GM20000 (cell line): ENCODE results near the gene MPHOSPH9.

Source experiments
- DNase-seq: peaks from one replicate; pipeline ENCODE4 v3.0.0; 2012; ENCODE audit warnings: low spot score
- CTCF ChIP-seq: IDR thresholded peaks from 2 replicates; pipeline ENCODE4 v1.5.1; 2012; ENCODE audit warnings: mild to moderate bottlenecking, control low read depth; ENCODE audit errors: extremely low read depth, missing control alignments

The MPHOSPH9 gene

GRCh38 chr12:123150275-123150743 is 82.6 kb downstream of the MPHOSPH9 start:
- no peak for TF ChIP-seq CTCF
- peak; percentile 25 for DNase-seq

GRCh38 chr12:123149501-123150274 is 83.3 kb downstream of the MPHOSPH9 start:
- DNase-seq = peak; percentile 28

DNA sequence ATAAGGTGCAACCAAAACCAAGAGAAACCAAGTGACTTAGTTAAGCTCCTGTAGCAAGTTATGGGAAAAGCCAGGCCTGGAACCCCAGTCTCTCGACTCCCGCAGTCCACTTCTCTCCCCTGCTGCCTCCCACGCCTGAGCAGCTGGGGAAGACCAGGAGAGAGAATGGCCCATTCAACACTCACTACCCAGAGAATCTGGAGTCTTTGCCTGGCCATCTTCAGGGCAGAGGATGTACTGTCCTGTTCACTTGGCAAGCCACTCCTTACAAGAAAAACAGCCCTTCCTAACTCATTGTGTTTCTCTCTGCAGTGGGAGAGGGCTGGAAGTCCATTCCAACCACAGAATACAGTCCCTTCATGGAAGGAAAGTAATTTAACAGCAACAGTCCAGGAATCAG is 83.9 kb downstream of the MPHOSPH9 start:
- TF ChIP-seq CTCF = no peak
- DNase-seq = no peak

More at GRCh38 chr12:123149501-123150274, 83.3 kb downstream of the MPHOSPH9 start:
- TF ChIP-seq CTCF = no peak

DNA sequence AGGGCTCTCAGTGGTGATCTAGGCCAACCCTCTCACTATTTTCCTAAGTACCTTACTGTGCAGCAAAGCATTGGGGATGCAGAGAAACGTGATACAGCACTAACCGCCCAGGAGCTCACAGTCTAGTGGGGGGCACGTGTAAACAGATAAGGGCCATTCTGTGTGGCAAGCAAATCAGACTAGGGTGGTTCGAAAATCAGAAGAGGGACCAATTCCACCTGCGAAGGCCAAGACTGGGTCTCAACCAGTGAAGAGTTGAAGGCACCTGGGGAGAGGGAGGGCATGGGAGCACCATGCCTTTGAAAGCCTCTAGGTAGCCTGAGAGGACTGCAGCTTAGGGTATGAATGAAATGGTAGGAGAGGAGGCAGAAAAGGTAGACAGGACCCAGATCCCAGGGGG is 84.3 kb downstream of the MPHOSPH9 start:
- no peak for DNase-seq
- no peak for TF ChIP-seq CTCF

GRCh38 chr12:123148223-123148622 is 84.7 kb downstream of the MPHOSPH9 start:
- DNase-seq = no peak

DNA sequence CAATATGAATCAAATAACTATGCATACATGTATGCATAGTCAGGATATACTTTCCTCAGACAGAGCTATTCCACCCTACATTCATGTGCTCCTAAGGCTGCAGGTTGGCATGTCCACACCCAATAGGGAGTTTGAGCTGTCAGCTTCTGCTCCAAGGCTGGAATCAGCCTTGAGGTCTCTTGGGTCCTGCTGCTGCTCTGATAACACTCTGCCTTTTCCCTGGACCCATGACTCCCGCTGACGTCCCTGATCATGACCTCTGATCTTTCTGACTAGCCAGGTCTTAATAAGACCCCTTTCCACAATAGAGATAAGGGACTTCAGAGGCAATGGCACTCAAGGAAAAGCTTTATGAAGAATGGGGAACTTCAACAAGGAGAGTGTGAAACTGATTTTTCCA is 87.7 kb downstream of the MPHOSPH9 start:
- no peak for TF ChIP-seq CTCF
- no peak for DNase-seq

More at GRCh38 chr12:123148223-123148622, 84.7 kb downstream of the MPHOSPH9 start:
- no peak for TF ChIP-seq CTCF

GRCh38 chr12:123143736-123144461 is 89.0 kb downstream of the MPHOSPH9 start:
- no peak for DNase-seq
- TF ChIP-seq CTCF = no peak
